Motor neuron (in vitro differentiated cells): ENCODE measurements around the gene UBE2B. TPM values are rescaled to one million over a fixed set of nuclear protein-coding genes. Genes with fewer than 3 reads are reported as not detected.

Experiments
- ATAC-seq, 8 experiments: fragments of 200-7000 bp; cut with Tn5 transposase; replicated peaks in 6 of 8; 2 replicates each; pipeline ENCODE4 v1.8.0; 2021; ENCODE audit warnings: mild to moderate bottlenecking in 8 of 8, moderate library complexity in 8 of 8
- H3K27ac ChIP-seq, 2 donors: fragments of 250-450 bp; sonication (Bioruptor Pico); 2 replicates each; pipeline ENCODE4 v1.9.0; 2021; ENCODE audit warnings: antibody characterized with exemption in 2 of 2, mild to moderate bottlenecking in 2 of 2, moderate library complexity in 1 of 2
- H3K4me1 ChIP-seq, 2 donors: fragments of 250-450 bp; sonication (Bioruptor Pico); replicated peaks in 1 of 2; 2 replicates each; pipeline ENCODE4 v1.6.1; 2021; ENCODE audit warnings: antibody characterized with exemption in 2 of 2, mild to moderate bottlenecking in 2 of 2, moderate library complexity in 1 of 2
- H3K4me3 ChIP-seq, 5 donors: fragments of 250-450 bp; sonication (Bioruptor Pico); 2 replicates each; pipeline ENCODE4 v1.9.0; 2021; ENCODE audit warnings: antibody characterized with exemption in 5 of 5, mild to moderate bottlenecking in 5 of 5, moderate library complexity in 4 of 5
- WGBS, 10 experiments: fragments of 450-650 bp; shearing (Covaris generic); methylation state at CpG; one replicate each; pipeline ENCODE4 v1.0.0; 2022; 5-methylcytosine and 5-hydroxymethylcytosine counted together
- in situ Hi-C, 9 experiments: fragments of 400-800 bp; cut with MboI; loops; one replicate each; pipeline ENCODE4 v1.15.0; 2021; ENCODE audit warnings: low sequenced_read_pairs in 9 of 9, low pct_unique_long_range_greater_than_20kb in 2 of 9; ENCODE audit not compliant: unreplicated experiment in 9 of 9
- total RNA-seq, 8 experiments: library from RNA; unstranded; fragments of 300-600 nt; gene quantifications; 2 replicates each; pipeline versions ENCODE4 v1.2.3 to v1.2.4, GENCODE V29; 2022

UBE2B gene
- total RNA-seq, 8 experiments from 2014 or later = 27.9 to 72.9 (median 41.9) TPM

- in situ Hi-C loops = no loop called here
- Histone ChIP-seq H3K4me1 (no peaks in the 10 kb centered on the region), H3K27ac (no peak overlapping the region), H3K4me3 (no peak overlapping the region)
- WGBS, 10 experiments = 35 to 88% (median 59%) methylated on average over 1 to 3 of the region's 5 CpGs
- ATAC-seq = no peak
Measured at GRCh38 chr5:134430001-134430569, 58.7 kb downstream of the UBE2B start.

- 73 to 100% (median 98%) methylated on average over 1 to 3 of the region's 4 CpGs; no CpG with 5 or more reads in 6 of the 10 experiments for WGBS, 10 experiments
- in situ Hi-C loops = no loop called here
- Histone ChIP-seq H3K4me1 (peaks cover 8 to 9% of the 10 kb centered on the region in 2 donors), H3K27ac (no peak overlapping the region), H3K4me3 (no peak overlapping the region)
- ATAC-seq = no peak
Measured at GRCh38 chr5:134432174-134432573, 60.8 kb downstream of the UBE2B start.

- in situ Hi-C loops = no loop called here
Measured at GRCh38 chr5:134432677-134433359, 61.4 kb downstream of the UBE2B start.

GRCh38 chr5:134435560-134435959, 64.2 kb downstream of the UBE2B start:
- in situ Hi-C loops = no loop called here
- Histone ChIP-seq H3K4me3 (no peak overlapping the region), H3K27ac (peak overlapping the region in 1 of 2 donors; percentile 2), H3K4me1 (peaks cover 8 to 10% of the 10 kb centered on the region in 2 donors)
- WGBS, 10 experiments = 0 to 100% (median 75%) methylated on average over 1 to 2 of the region's 2 CpGs; no CpG with 5 or more reads in 3 of the 10 experiments
- ATAC-seq = peak in 1 of 8 experiments; percentile 4

More at GRCh38 chr5:134432677-134433359, 61.4 kb downstream of the UBE2B start:
- ATAC-seq = no peak
- H3K4me3 ChIP-seq = no peak overlapping the region
- 0 to 88% (median 72%) methylated on average over 1 to 14 of the region's 14 CpGs; no CpG with 5 or more reads in 1 of the 10 experiments for WGBS, 10 experiments
- no peak overlapping the region for H3K27ac ChIP-seq
- H3K4me1 ChIP-seq = peaks cover 8 to 10% of the 10 kb centered on the region in 2 donors

- H3K4me3 ChIP-seq = peak overlapping the region in 1 of 5 donors; percentile 6
- WGBS, 10 experiments = 7 to 85% (median 51%) methylated on average over 1 to 8 of the region's 20 CpGs; no CpG with 5 or more reads in 2 of the 10 experiments
- in situ Hi-C loops = no loop called here
Measured at GRCh38 chr5:134436523-134437339, 65.4 kb downstream of the UBE2B start.

GRCh38 chr5:134437340-134437846, 66.0 kb downstream of the UBE2B start:
- peak overlapping the region in 1 of 2 donors; percentile 69 for H3K27ac ChIP-seq
- peaks cover 8 to 10% of the 10 kb centered on the region in 2 donors for H3K4me1 ChIP-seq
- in situ Hi-C loops = no loop called here
- WGBS, 10 experiments = 20 to 100% (median 87%) methylated on average over 1 to 2 of the region's 4 CpGs; no CpG with 5 or more reads in 4 of the 10 experiments
- no peak overlapping the region for H3K4me3 ChIP-seq
- ATAC-seq = no peak

More at GRCh38 chr5:134436523-134437339, 65.4 kb downstream of the UBE2B start:
- peaks cover 8 to 10% of the 10 kb centered on the region in 2 donors for H3K4me1 ChIP-seq
- peak overlapping the region; percentile 35 to 69 for H3K27ac ChIP-seq
- ATAC-seq = peak; percentile 34 to 97 (median 94)

GRCh38 chr5:134437847-134438581, 66.6 kb downstream of the UBE2B start:
- 0 to 75% (median 40%) methylated on average over 1 to 3 of the region's 7 CpGs; no CpG with 5 or more reads in 3 of the 10 experiments for whole genome bisulfite sequencing, 10 experiments
- peaks cover 8 to 10% of the 10 kb centered on the region in 2 donors for H3K4me1 ChIP-seq
- in situ Hi-C loops = no loop called here
- H3K4me3 ChIP-seq = no peak overlapping the region
- no peak overlapping the region for H3K27ac ChIP-seq
- peak in 1 of 8 experiments; percentile 3 for ATAC-seq

GRCh38 chr5:134438721-134439123, 67.4 kb downstream of the UBE2B start:
- 94 to 100% (median 100%) methylated on average over 1 to 6 of the region's 7 CpGs; no CpG with 5 or more reads in 4 of the 10 experiments for WGBS, 10 experiments
- Histone ChIP-seq H3K4me1 (peaks cover 8 to 10% of the 10 kb centered on the region in 2 donors), H3K4me3 (no peak overlapping the region), H3K27ac (no peak overlapping the region)
- in situ Hi-C loops = no loop called here
- ATAC-seq = no peak

GRCh38 chr5:134439210-134439654, 67.9 kb downstream of the UBE2B start:
- Histone ChIP-seq H3K27ac (no peak overlapping the region), H3K4me1 (peaks cover 8 to 10% of the 10 kb centered on the region in 2 donors), H3K4me3 (no peak overlapping the region)
- peak in 3 of 8 experiments; percentile 13 to 51 (median 49) for ATAC-seq
- in situ Hi-C loops = no loop called here
- WGBS, 10 experiments = 0 to 100% (median 49%) methylated on average over 1 to 5 of the region's 7 CpGs; no CpG with 5 or more reads in 4 of the 10 experiments

GRCh38 chr5:134440201-134440755, 68.9 kb downstream of the UBE2B start:
- H3K4me3 ChIP-seq = no peak overlapping the region
- ATAC-seq = peak in 3 of 8 experiments; percentile 10 to 65 (median 15)
- in situ Hi-C loops = no loop called here
- no peak overlapping the region for H3K27ac ChIP-seq
- H3K4me1 ChIP-seq = peaks cover 8 to 10% of the 10 kb centered on the region in 2 donors
- 0 to 56% (median 15%) methylated on average over 1 to 3 of the region's 3 CpGs; no CpG with 5 or more reads in 1 of the 10 experiments for WGBS, 10 experiments
